Activated naive CD4-positive, alpha-beta T cell treated with anti-CD3 and anti-CD28 coated beads, Interleukin-2, amount 50 U/mL, for 72 hours (primary cell): ENCODE results near the gene ARHGEF25. TPM values are rescaled to one million over a fixed set of nuclear protein-coding genes. Genes with fewer than 3 reads are reported as not detected.
A peak's percentile ranks its signal among the peaks of the same experiment; 100 is the strongest.

ENCODE experiments used
- ATAC-seq, 2 donors: fragments of 150-1000 bp; cut with Tn5 transposase; 2 replicates each; pipeline ENCODE4 v1.10.0; 2021; ENCODE audit warnings: mild to moderate bottlenecking in 2 of 2, moderate library complexity in 2 of 2
- DNase-seq, 2 donors: peaks; one replicate each; pipeline ENCODE4 v3.0.0; 2021 to 2022; ENCODE audit warnings: low spot score in 2 of 2
- H3K27ac Mint-ChIP-seq, 2 donors: one replicate each; pipeline ENCODE4 v1.8.0; 2022; ENCODE audit warnings: mild to moderate bottlenecking in 2 of 2, mixed read lengths in 2 of 2
- H3K36me3 Mint-ChIP-seq, 2 donors: one replicate each; pipeline ENCODE4 v1.8.0; 2022; ENCODE audit warnings: mixed read lengths in 2 of 2
- H3K9me3 Mint-ChIP-seq, 2 donors: one replicate each; pipeline ENCODE4 v1.8.0; 2022; ENCODE audit warnings: mixed read lengths in 2 of 2
- total RNA-seq, 2 donors: library from RNA; stranded (reverse); gene quantifications; one replicate each; pipeline ENCODE4 v1.2.3, GENCODE V29; 2022

Gene ARHGEF25
- total RNA-seq, 2 donors from 2014 or later: 0.68 to 4.8 TPM

DNA sequence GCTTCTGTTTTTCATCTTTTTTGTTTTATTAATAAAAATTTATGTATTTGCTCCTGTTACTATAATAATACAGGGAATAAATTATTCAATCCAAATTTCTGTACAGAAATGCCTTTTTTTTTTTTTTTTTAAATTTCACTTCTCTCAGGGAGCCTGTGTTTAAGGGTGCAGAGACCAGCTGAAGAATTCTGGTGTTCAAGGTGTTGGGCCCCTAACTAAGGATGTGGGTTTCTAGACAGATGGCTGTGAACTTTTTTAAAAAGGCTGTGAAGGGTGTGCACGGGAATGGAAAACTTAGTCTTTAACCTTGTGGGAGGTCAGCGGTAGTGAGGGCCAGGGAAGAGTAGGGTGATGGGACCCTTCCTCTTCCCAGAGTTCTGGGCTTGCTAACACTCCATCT lies 7.9 kb upstream of the ARHGEF25 start:
- ATAC-seq: no peak
- Mint-ChIP-seq H3K36me3 (peaks cover 0 to 13% of the 10 kb centered on the region in 2 donors), H3K9me3 (no peaks in the 10 kb centered on the region), H3K27ac (peak overlapping the region; percentile 82 to 88)
- no peak for DNase-seq

DNA sequence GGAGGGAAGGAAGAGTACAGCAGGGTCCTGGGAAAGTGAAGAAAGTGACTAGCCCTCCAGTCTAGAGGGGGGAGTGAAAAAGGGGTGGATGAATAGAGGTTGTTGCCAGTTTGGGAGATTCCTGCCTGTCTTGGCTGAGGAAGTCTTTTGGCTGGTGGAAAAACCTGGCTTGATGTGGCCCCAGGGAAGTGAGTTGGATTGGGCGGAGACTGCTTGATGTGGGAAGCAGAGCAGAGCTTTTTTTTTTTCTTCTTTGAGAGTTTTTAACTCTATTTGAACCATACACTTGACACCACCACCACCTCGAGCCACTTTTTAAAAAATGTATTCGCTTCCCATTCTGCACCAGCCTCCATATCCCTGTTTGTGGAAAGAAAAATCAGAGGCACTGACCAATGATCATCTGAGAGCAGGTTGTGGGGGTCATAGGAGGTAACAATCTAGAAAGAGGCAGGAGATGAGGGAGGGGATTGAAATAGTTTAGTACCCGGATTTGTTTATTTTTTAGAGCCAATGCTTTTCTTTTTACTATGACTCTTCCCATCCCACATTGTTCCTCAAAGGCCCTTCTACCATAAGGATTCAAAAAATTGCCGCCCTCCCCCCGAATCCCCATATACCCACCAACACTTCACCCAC lies 7.3 kb upstream of the ARHGEF25 start:
- Mint-ChIP-seq H3K27ac (peak overlapping the region; percentile 82 to 94), H3K9me3 (no peaks in the 10 kb centered on the region), H3K36me3 (peaks cover 0 to 13% of the 10 kb centered on the region in 2 donors)
- ATAC-seq: no peak
- DNase-seq: no peak

DNA sequence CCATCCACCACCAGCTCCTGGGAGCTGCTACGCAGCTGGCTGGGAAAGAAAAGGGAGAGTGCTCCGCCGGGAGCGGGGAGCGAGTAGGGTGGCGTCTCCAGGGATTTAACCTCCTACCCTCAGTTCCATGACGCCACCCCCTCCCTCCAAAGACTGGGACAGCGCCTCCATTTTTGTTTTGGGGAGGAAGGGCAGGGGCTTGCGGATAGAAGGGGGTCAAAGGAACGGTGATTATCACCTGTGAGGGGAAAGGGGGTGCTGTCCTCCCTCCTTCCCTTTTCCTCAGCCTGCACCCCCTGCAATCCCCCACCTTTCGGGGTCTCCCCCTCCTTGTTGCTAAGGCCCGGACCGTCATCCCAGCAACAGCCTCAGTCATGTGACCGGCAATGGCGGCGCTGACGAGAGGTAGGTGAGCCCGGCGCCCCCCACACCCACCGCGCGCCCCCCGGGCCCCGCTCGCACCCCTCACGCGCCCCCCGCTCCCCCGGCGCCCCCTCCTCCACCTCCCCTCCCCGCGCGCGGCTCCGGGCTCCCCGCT lies 6.7 kb upstream of the ARHGEF25 start, which contains the start of gene DTX3:
Gene DTX3 (plus strand): TSS at position 371 of the 538 bp plus-strand sequence. CDS start 1,694 bp downstream, outside the sequence.
- Mint-ChIP-seq H3K9me3 (no peaks in the 10 kb centered on the region), H3K36me3 (peaks cover 0 to 13% of the 10 kb centered on the region in 2 donors)
- ATAC-seq: peak; percentile 69 to 70

DNA sequence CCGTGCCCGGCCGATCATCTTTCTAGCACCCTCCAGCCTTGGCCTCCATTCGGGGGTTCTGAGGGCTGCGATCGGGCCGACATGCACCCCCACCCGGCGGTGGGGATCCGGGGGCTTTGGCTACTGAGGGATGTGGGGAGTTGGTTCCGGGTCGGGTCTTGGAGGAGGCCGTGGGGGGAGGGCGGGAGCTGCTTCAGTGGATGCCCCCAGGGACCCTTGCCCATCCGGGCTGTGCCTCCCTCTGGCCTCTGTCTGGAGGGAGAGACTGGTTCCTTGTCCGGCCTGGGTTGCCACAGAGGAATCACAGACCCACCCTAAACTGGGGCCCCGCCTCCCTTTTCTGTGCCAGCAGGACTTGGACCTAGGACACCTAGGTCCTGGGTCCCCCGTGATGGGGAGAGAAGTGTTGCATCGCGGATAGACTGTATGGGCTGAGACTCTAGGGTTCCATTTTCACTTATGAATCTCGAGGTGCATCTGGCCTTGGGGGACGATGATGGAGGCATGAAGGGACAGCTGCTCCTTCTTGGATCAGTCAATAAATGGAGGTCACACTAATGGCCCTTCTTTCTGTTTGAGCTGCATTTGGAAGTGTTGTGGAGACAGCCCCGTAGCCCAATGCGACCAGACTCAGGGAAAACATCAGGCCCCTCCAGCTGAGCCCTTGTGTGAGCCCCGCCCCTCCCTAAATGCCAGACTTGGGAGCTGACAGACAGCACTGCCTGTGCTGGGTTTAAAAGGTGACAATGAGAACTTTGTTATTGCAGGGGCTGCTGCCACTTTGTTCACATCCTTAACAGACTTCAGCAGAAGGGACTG lies 6.0 kb upstream of the ARHGEF25 start:
- Mint-ChIP-seq H3K36me3 (peaks cover 0 to 13% of the 10 kb centered on the region in 2 donors), H3K9me3 (no peaks in the 10 kb centered on the region), H3K27ac (peak overlapping the region; percentile 82 to 85)
- DNase-seq (no peak), ATAC-seq (peak; percentile 39 to 65)

More for the DNA sequence above, 6.7 kb upstream of the ARHGEF25 start, which contains the start of gene DTX3:
- DNase-seq: peak in 1 of 2 donors; percentile 51
- peak within 1 kb of the TSS; percentile 82 to 94 for H3K27ac Mint-ChIP-seq

GRCh38 chr12:57605811-57606311 lies 5.4 kb upstream of the ARHGEF25 start:
- Mint-ChIP-seq H3K36me3 (peaks cover 0 to 13% of the 10 kb centered on the region in 2 donors), H3K27ac (peak overlapping the region in 1 of 2 donors; percentile 82), H3K9me3 (no peaks in the 10 kb centered on the region)
- ATAC-seq (no peak), DNase-seq (no peak)

- no peak overlapping the region for H3K27ac Mint-ChIP-seq
- ATAC-seq: no peak
Observed at GRCh38 chr12:57606399-57606798, 4.8 kb upstream of the ARHGEF25 start.

GRCh38 chr12:57606821-57607220 lies 4.4 kb upstream of the ARHGEF25 start:
- DNase-seq (no peak), ATAC-seq (no peak)
- no peak overlapping the region for H3K27ac Mint-ChIP-seq
- H3K9me3 Mint-ChIP-seq: no peaks in the 10 kb centered on the region
- peaks cover 0 to 13% of the 10 kb centered on the region in 2 donors for H3K36me3 Mint-ChIP-seq

More at GRCh38 chr12:57606399-57606798, 4.8 kb upstream of the ARHGEF25 start:
- Mint-ChIP-seq H3K9me3 (no peaks in the 10 kb centered on the region), H3K36me3 (peaks cover 0 to 13% of the 10 kb centered on the region in 2 donors)
- no peak for DNase-seq

DNA sequence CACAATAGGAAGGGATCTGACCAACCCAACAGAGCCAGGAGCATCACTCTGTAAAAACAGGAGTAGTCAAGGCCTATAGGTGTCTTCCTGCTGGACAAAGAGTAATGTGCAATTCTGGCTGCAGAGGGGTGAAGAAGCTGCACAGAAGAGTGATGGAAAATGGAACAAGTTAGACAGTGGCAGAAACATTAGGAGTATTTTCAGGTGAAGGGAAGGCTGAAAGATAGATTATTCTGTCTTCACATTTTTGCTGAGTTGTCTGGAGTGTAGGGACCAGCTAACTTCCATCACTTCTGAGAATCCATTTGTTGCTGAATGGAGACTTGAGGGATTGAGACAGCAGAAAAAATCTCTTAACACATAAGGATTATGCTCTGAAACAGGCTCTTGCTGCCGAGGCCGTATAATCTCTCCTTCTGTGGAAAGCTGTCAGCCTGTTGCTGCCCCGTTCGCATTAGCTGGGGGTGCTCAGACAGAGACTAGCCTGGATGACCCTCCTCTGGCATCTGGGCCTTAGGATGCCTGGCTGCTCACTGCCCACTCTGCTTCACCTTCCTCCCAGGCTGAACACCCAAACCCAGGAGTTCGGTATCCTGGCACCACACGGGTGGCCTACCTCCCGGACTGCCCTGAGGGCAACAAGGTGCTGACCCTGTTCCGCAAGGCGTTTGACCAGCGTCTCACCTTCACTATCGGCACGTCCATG lies 3.1 kb upstream of the ARHGEF25 start:
- ATAC-seq: no peak
- H3K36me3 Mint-ChIP-seq: peaks cover 0 to 4% of the 10 kb centered on the region in 2 donors
- H3K27ac Mint-ChIP-seq: no peak overlapping the region
- DNase-seq: no peak
- H3K9me3 Mint-ChIP-seq: no peaks in the 10 kb centered on the region

DNA sequence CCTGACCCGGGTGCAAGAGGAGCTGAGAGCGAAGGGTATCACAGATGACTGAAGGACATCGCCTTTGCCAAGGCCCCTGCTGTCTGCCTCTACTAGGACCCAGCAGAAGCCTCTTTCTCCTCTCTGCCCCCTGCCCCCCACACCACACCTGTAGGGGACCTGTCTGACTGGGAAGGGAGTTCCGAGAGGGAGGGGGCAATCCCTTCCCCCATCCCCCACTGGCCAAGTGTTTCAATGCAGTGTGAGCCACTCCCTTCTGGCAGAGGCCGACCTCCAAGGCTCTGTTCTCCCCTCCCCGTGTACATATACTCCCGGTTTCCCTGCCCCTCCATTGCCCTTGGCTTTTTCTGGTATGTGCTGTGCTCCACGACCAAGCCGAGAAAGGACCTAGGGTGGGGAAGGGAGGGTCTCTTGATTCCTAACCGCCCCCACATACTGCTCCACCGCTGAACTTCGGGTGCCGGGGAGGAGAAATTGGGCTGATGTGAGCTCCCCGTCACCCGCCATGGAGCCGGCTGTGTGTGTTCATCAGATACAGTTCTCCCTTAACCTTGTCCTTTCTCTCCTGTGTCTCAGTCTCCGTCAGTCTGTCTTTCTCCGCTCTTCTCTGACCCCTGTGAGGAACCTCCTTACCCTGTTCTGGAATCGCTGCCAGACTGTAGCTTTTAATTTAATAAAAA lies 2.0 kb upstream of the ARHGEF25 start:
- Mint-ChIP-seq H3K27ac (no peak overlapping the region), H3K36me3 (no peaks in the 10 kb centered on the region), H3K9me3 (no peaks in the 10 kb centered on the region)
- ATAC-seq (no peak), DNase-seq (no peak)

- Mint-ChIP-seq H3K9me3 (no peaks in the 10 kb centered on the region), H3K36me3 (no peaks in the 10 kb centered on the region), H3K27ac (no peak overlapping the region)
- DNase-seq: no peak
- no peak for ATAC-seq
Observed at GRCh38 chr12:57609781-57610553, 1.3 kb upstream of the ARHGEF25 start.

GRCh38 chr12:57610554-57611107 lies 604 bp upstream of the ARHGEF25 start:
- H3K9me3 Mint-ChIP-seq: no peaks in the 10 kb centered on the region
- ATAC-seq (no peak), DNase-seq (no peak)
- no peak overlapping the region for H3K27ac Mint-ChIP-seq
- H3K36me3 Mint-ChIP-seq: no peaks in the 10 kb centered on the region

- no peak for DNase-seq
- ATAC-seq: no peak
- Mint-ChIP-seq H3K27ac (no peak overlapping the region), H3K36me3 (no peaks in the 10 kb centered on the region), H3K9me3 (no peaks in the 10 kb centered on the region)
Observed at GRCh38 chr12:57611827-57612710, 834 bp downstream of the ARHGEF25 start.

- no peak for ATAC-seq
- Mint-ChIP-seq H3K9me3 (no peaks in the 10 kb centered on the region), H3K36me3 (no peaks in the 10 kb centered on the region), H3K27ac (no peak overlapping the region)
- peak in 1 of 2 donors; percentile 20 for DNase-seq
Observed at GRCh38 chr12:57612711-57613426, 1.6 kb downstream of the ARHGEF25 start.
